ENCODE results near the gene GIMD1. TPM values are rescaled to one million over a fixed set of nuclear protein-coding genes. Genes with fewer than 3 reads are reported as not detected.

The GIMD1 gene
- total RNA-seq, 1 experiment from 2014 or later, result not detected

GRCh38 chr4:106347167-106347566 lies 21.4 kb downstream of the GIMD1 start:
- no CpG with 5 or more reads among the region's 1 CpG for WGBS (ENCODE audit: extremely low coverage, insufficient read length, low lambda C conversion rate)
- no peak overlapping the region for H3K4me3 Mint-ChIP-seq

More at GRCh38 chr4:106347167-106347566, 21.4 kb downstream of the GIMD1 start:
- Histone ChIP-seq H3K56ac (ENCODE audit: insufficient read length, low read depth, low read length) (no peak overlapping the region), H4K20me1 (ENCODE audit: control insufficient read depth, insufficient read depth, insufficient read length) (no peaks in the 10 kb centered on the region), H2BK15ac (ENCODE audit: low read depth, low read length) (no peak overlapping the region), H2AFZ (ENCODE audit: low read length) (no peak overlapping the region), H3K27me3 (ENCODE audit: insufficient read depth, low read length) (no peaks in the 10 kb centered on the region), H2AK5ac (ENCODE audit: insufficient read length, low read length) (no peak overlapping the region), H3K23ac (ENCODE audit: insufficient read length, low read depth, low read length) (no peak overlapping the region), H3K4me2 (ENCODE audit: insufficient read depth, insufficient read length, low read length) (no peak overlapping the region), H3K9me3 (ENCODE audit: control insufficient read depth, low read depth, low read length) (no peaks in the 10 kb centered on the region), H3K4me1 (ENCODE audit: insufficient read depth, low read length) (no peaks in the 10 kb centered on the region), H3K9ac (ENCODE audit: extremely low read depth, insufficient read length, low read length) (no peak overlapping the region), H3K27ac (ENCODE audit: insufficient read length, low read depth, low read length) (no peak overlapping the region), H2BK120ac (ENCODE audit: low read depth, low read length, poor library complexity, severe bottlenecking) (no peak overlapping the region), H3K79me2 (ENCODE audit: insufficient read depth, low read length) (no peaks in the 10 kb centered on the region), H3K23me2 (ENCODE audit: insufficient read length, low read depth, low read length, poor library complexity, severe bottlenecking) (no peaks in the 10 kb centered on the region), H4K8ac (replicated peaks; ENCODE audit: insufficient read length, low read depth, low read length) (no peak overlapping the region), H2BK20ac (ENCODE audit: low read depth, low read length, poor library complexity, severe bottlenecking) (no peak overlapping the region), H3T11ph (ENCODE audit: low read length) (no peak overlapping the region), H2BK12ac (ENCODE audit: insufficient read length, low read depth, low read length) (no peak overlapping the region), H3K79me1 (ENCODE audit: insufficient read depth, low read depth, low read length, poor library complexity, severe bottlenecking) (no peaks in the 10 kb centered on the region), H3K14ac (ENCODE audit: insufficient read depth, low read length) (no peak overlapping the region), H3K18ac (ENCODE audit: insufficient read length, low read depth, low read length) (no peak overlapping the region), H2BK5ac (ENCODE audit: insufficient read length, low read length) (no peak overlapping the region), H4K91ac (ENCODE audit: insufficient read length, low read depth, low read length) (no peak overlapping the region), H4K5ac (ENCODE audit: insufficient read length, low read depth, low read length) (no peak overlapping the region), H3K4ac (ENCODE audit: low read depth, low read length) (no peak overlapping the region)
- no peaks in the 10 kb centered on the region for H3K9me3 Mint-ChIP-seq
- no peak for TF ChIP-seq CTCF (conservative IDR thresholded peaks at IDR 0.05)
- no peaks in the 10 kb centered on the region for H3K27me3 Mint-ChIP-seq (ENCODE audit: low read depth)
- H3K4me1 Mint-ChIP-seq, result peaks cover 5 to 6% of the 10 kb centered on the region in 2 experiments
- no peak for DNase-seq
- H3K27ac Mint-ChIP-seq, result no peak overlapping the region
- no peaks in the 10 kb centered on the region; a peak in 2 of 7 replicates for H3K36me3 Mint-ChIP-seq (ENCODE audit: insufficient read depth in 1 of 3, low read depth in 3 of 3)
